ENCODE results near the gene SLC6A18.

GRCh38 chr5:1208743-1209488 is 16.3 kb upstream of the SLC6A18 start:
- no peak for TF ChIP-seq POLR2A (IDR thresholded peaks at IDR 0.05)
- peak in 3 of 6 experiments; percentile 6 to 33 (median 7) for TF ChIP-seq CTCF (IDR thresholded peaks at IDR 0.05)

Measured in esophagus squamous epithelium (tissue), 4 donors.